Neural progenitor cell (in vitro differentiated cells): ENCODE data around the gene CTLA4.

Experiments used
- CTCF ChIP-seq: fragments of 200-600 bp; sonication (generic); IDR thresholded peaks from 2 replicates; pipeline ENCODE4 v1.5.1; 2017; ENCODE audit warnings: antibody characterized with exemption, mild to moderate bottlenecking
- EZH2 ChIP-seq: fragments of 200-600 bp; sonication (generic); IDR thresholded peaks from 2 replicates; pipeline ENCODE4 v1.6.1; 2017; ENCODE audit warnings: antibody characterized with exemption, mild to moderate bottlenecking, moderate library complexity
- EZH2phosphoT487 ChIP-seq: fragments of 200-600 bp; sonication (generic); IDR thresholded peaks from 2 replicates; pipeline ENCODE4 v1.6.1; 2017; ENCODE audit warnings: antibody characterized with exemption

GRCh38 chr2:203859030-203859789 is 8.4 kb upstream of the CTLA4 start:
- no peak for TF ChIP-seq EZH2
- no peak for TF ChIP-seq CTCF
- TF ChIP-seq EZH2phosphoT487: no peak
